NCI-H524 treated with DMSO at 0.1 percent for 48 hours (cell line): ENCODE data around the gene RNPS1.
A peak's percentile ranks its signal among the peaks of the same experiment; 100 is the strongest.
"Not testable (repeated sequence)": the region's sequence is repeated elsewhere in the genome, so short reads cannot be mapped to it uniquely, and the experiment has no call there.

ENCODE experiments used
- DNase-seq: peaks from one replicate; lab custom pipeline; 2025; lab: John Stamatoyannopoulos, UW

RNPS1 gene

GRCh38 chr16:2282866-2283555 is 15.1 kb upstream of the RNPS1 start:
- DNase-seq = peak; percentile 65

GRCh38 chr16:2282262-2282661 is 14.3 kb upstream of the RNPS1 start:
- DNase-seq = no peak

GRCh38 chr16:2280981-2281542 is 13.1 kb upstream of the RNPS1 start:
- DNase-seq = no peak

- no peak for DNase-seq
Measured at GRCh38 chr16:2280461-2280860, 12.5 kb upstream of the RNPS1 start.

- peak; percentile 86 for DNase-seq
Measured at GRCh38 chr16:2278956-2279800, 11.3 kb upstream of the RNPS1 start.

- DNase-seq = no peak
Measured at GRCh38 chr16:2278272-2278608, 10.3 kb upstream of the RNPS1 start.

- DNase-seq = no peak
Measured at GRCh38 chr16:2277466-2278271, 9.7 kb upstream of the RNPS1 start.

GRCh38 chr16:2276368-2277195 is 8.7 kb upstream of the RNPS1 start:
- DNase-seq = no peak

GRCh38 chr16:2275476-2276367 is 7.8 kb upstream of the RNPS1 start:
- DNase-seq = no peak

- DNase-seq = no peak
Measured at GRCh38 chr16:2273931-2274330, 6.0 kb upstream of the RNPS1 start.

GRCh38 chr16:2273484-2273883 is 5.6 kb upstream of the RNPS1 start:
- DNase-seq = no peak

- DNase-seq = no peak
Measured at GRCh38 chr16:2271848-2272461, 4.0 kb upstream of the RNPS1 start.

GRCh38 chr16:2270588-2271470 is 2.9 kb upstream of the RNPS1 start:
- DNase-seq = no peak

- no peak for DNase-seq
Measured at GRCh38 chr16:2270070-2270462, 2.1 kb upstream of the RNPS1 start.

GRCh38 chr16:2267505-2267912 is 417 bp downstream of the RNPS1 start:
- not testable (repeated sequence) for DNase-seq

GRCh38 chr16:2266887-2267286 is 1.0 kb downstream of the RNPS1 start:
- not testable (repeated sequence) for DNase-seq

- DNase-seq = not testable (repeated sequence)
Measured at GRCh38 chr16:2263026-2263425, 4.9 kb downstream of the RNPS1 start.

- no peak for DNase-seq
Measured at GRCh38 chr16:2260250-2260649, 7.7 kb downstream of the RNPS1 start.

GRCh38 chr16:2258530-2258929 is 9.4 kb downstream of the RNPS1 start:
- DNase-seq = not testable (repeated sequence)
